CD14-positive monocyte (primary cell): ENCODE results near the gene RLF. TPM values are rescaled to one million over a fixed set of nuclear protein-coding genes. Genes with fewer than 3 reads are reported as not detected.

Source experiments
- DNase-seq, 3 donors: peaks; one replicate each; pipeline ENCODE4 v3.0.0-alpha.2; 2011 to 2022
- H2AFZ ChIP-seq: 2 replicates; pipeline ENCODE4 v1.6.0; 2012; ENCODE audit warnings: mild to moderate bottlenecking, low read depth, low read length, inconsistent platforms; ENCODE audit not compliant: insufficient read depth, poor library complexity, severe bottlenecking
- H3K27ac ChIP-seq, 2 donors: 1 replicate in 1 of 2; 2 replicates in 1 of 2; pipeline ENCODE4 v1.5.1; 2012 to 2013; ENCODE audit warnings: low read length in 2 of 2, control low read depth in 1 of 2, inconsistent platforms in 1 of 2, low read depth in 1 of 2, mild to moderate bottlenecking in 1 of 2
- H3K27me3 ChIP-seq, 2 donors: one replicate each; pipeline versions ENCODE4 v1.6.0 to v1.6.1; 2011 to 2013; ENCODE audit warnings: low read length in 2 of 2; ENCODE audit not compliant: control insufficient read depth in 2 of 2, insufficient read depth in 2 of 2
- H3K36me3 ChIP-seq, 2 donors: replicated peaks in 1 of 2; 1 replicate in 1 of 2; 2 replicates in 1 of 2; pipeline versions ENCODE4 v1.5.1 to v1.6.1; 2012 to 2013; ENCODE audit warnings: low read length in 2 of 2, control low read depth in 1 of 2, inconsistent platforms in 1 of 2, mild to moderate bottlenecking in 1 of 2; ENCODE audit not compliant: insufficient read depth in 2 of 2, control insufficient read depth in 1 of 2
- H3K4me1 ChIP-seq, 2 donors: 1 replicate in 1 of 2; 2 replicates in 1 of 2; pipeline versions ENCODE4 v1.5.1 to v1.6.1; 2012 to 2013; ENCODE audit warnings: low read length in 2 of 2, control low read depth in 1 of 2, inconsistent platforms in 1 of 2, mild to moderate bottlenecking in 1 of 2, moderate library complexity in 1 of 2; ENCODE audit not compliant: insufficient read depth in 2 of 2, control insufficient read depth in 1 of 2
- H3K4me2 ChIP-seq: replicated peaks from 2 replicates; pipeline ENCODE3; 2012; ENCODE audit warnings: low read length, moderate library complexity, mild to moderate bottlenecking; ENCODE audit not compliant: poor library complexity, severe bottlenecking; ENCODE audit errors: extremely low read depth
- H3K4me3 ChIP-seq, 3 experiments: fragments of 200-600 bp in 1 of 3; sonication (generic) in 1 of 3; replicated peaks in 1 of 3; 1 replicate in 2 of 3; 2 replicates in 1 of 3; pipeline ENCODE4 v1.5.1; 2011 to 2013; ENCODE audit warnings: low read length in 3 of 3, mild to moderate bottlenecking in 3 of 3, control low read depth in 2 of 3, low read depth in 2 of 3, inconsistent platforms in 1 of 3, moderate library complexity in 1 of 3
- H3K79me2 ChIP-seq: 2 replicates; pipeline ENCODE4 v1.6.0; 2012; ENCODE audit warnings: mild to moderate bottlenecking, control low read depth, inconsistent platforms, low read length, moderate library complexity; ENCODE audit not compliant: insufficient read depth
- H3K9ac ChIP-seq: 2 replicates; pipeline ENCODE4 v1.6.0; 2017; ENCODE audit warnings: low read length, mild to moderate bottlenecking; ENCODE audit not compliant: insufficient read depth, poor library complexity, severe bottlenecking
- H3K9me3 ChIP-seq, 2 donors: replicated peaks in 1 of 2; 1 replicate in 1 of 2; 2 replicates in 1 of 2; pipeline versions ENCODE4 v1.5.1 to v1.6.1; 2012 to 2013; ENCODE audit warnings: low read length in 2 of 2, control low read depth in 1 of 2; ENCODE audit not compliant: control insufficient read depth in 1 of 2, insufficient read depth in 1 of 2
- H4K20me1 ChIP-seq: 2 replicates; pipeline ENCODE4 v1.6.0; 2012; ENCODE audit warnings: mild to moderate bottlenecking, low read length, control low read depth, moderate library complexity; ENCODE audit not compliant: insufficient read depth
- H3K27ac Mint-ChIP-seq, 7 donors: one replicate each; pipeline ENCODE4 v1.8.0; 2020; ENCODE audit warnings: mild to moderate bottlenecking in 7 of 7, mixed read lengths in 7 of 7, moderate library complexity in 6 of 7, inconsistent platforms in 2 of 7
- H3K27me3 Mint-ChIP-seq, 3 donors: one replicate each; pipeline ENCODE4 v1.8.0; 2021 to 2022; ENCODE audit warnings: low read depth in 3 of 3, mild to moderate bottlenecking in 3 of 3, mixed read lengths in 3 of 3, moderate library complexity in 3 of 3, inconsistent platforms in 1 of 3
- H3K36me3 Mint-ChIP-seq, 2 donors: one replicate each; pipeline ENCODE4 v1.8.0; 2020; ENCODE audit warnings: mixed read lengths in 2 of 2, inconsistent platforms in 1 of 2, mild to moderate bottlenecking in 1 of 2
- H3K4me1 Mint-ChIP-seq: one replicate; pipeline ENCODE4 v1.8.0; 2020; ENCODE audit warnings: mild to moderate bottlenecking, mixed read lengths
- H3K4me3 Mint-ChIP-seq, 2 donors: one replicate each; pipeline ENCODE4 v1.8.0; 2020; ENCODE audit warnings: mild to moderate bottlenecking in 2 of 2, mixed read lengths in 2 of 2, moderate library complexity in 1 of 2
- H3K9me3 Mint-ChIP-seq, 7 donors: one replicate each; pipeline ENCODE4 v1.8.0; 2020 to 2022; ENCODE audit warnings: mixed read lengths in 7 of 7, mild to moderate bottlenecking in 6 of 7, moderate library complexity in 6 of 7, inconsistent platforms in 2 of 7
- WGBS: methylation state at CpG from one replicate; pipeline ENCODE4 v1.1.5; 2013; ENCODE audit warnings: missing lambda C conversion rate; ENCODE audit not compliant: insufficient coverage; 5-methylcytosine and 5-hydroxymethylcytosine counted together
- intact Hi-C, 2 donors: fragments of 100-400 bp; cut with micrococcal nuclease; formaldehyde crosslinking; loops; one replicate each; pipeline versions ENCODE4 v1.15.0 to v1.15.1; 2023
- polyA plus RNA-seq, 3 donors: library from polyadenylated mRNA; depleted of rRNA in 1 of 3; unstranded in 2 of 3; stranded (reverse) in 1 of 3; fragments of 300-500 nt in 2 of 3; fragments of >200 nt in 1 of 3; fragmentation: Illumina TruSeq in 2 of 3; gene quantifications; 1 replicate in 2 of 3; 2 replicates in 1 of 3; pipeline ENCODE4 v1.2.3, GENCODE V29; 2012 to 2021
- TF ChIP-seq, protein P1 (sequence below): fragments of 200-600 bp; IDR thresholded peaks from one replicate; pipeline ENCODE4 v1.8.0; 2022; ENCODE audit warnings: antibody characterized with exemption, mild to moderate bottlenecking

The RLF gene
- polyA plus RNA-seq, 3 donors, result 3.0 to 9.2 (median 6.2) TPM

DNA sequence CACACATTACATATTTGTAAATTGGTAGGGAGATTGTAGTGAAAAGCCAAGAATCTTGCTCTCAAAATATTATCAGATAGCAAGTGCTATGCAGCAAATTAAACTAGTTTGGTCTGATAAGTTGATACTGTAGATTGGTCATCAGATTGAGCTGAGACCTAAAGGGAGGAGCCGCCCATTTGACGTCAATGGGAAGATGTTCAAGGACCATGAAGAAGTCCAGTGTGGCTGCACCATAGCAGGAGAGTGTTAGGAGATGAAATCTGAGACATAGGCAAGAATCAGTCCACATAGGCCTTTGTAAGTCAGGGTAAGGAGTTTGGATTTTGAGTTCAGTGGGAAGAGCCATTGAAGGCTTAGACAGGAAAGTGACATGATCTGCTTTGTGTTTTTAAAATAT is 113.1 kb downstream of the RLF start:
- Mint-ChIP-seq H3K4me3 (no peak overlapping the region), H3K9me3 (no peaks in the 10 kb centered on the region), H3K4me1 (peaks cover 2% of the 10 kb centered on the region), H3K36me3 (peaks cover 63 to 68% of the 10 kb centered on the region in 2 donors), H3K27me3 (peaks cover 0 to 2% (median 0%) of the 10 kb centered on the region in 3 donors), H3K27ac (peak overlapping the region in 1 of 7 donors; percentile 62)
- no peak for DNase-seq
- H3K4me2 ChIP-seq, result no peak overlapping the region
- TF ChIP-seq, protein P1, sequence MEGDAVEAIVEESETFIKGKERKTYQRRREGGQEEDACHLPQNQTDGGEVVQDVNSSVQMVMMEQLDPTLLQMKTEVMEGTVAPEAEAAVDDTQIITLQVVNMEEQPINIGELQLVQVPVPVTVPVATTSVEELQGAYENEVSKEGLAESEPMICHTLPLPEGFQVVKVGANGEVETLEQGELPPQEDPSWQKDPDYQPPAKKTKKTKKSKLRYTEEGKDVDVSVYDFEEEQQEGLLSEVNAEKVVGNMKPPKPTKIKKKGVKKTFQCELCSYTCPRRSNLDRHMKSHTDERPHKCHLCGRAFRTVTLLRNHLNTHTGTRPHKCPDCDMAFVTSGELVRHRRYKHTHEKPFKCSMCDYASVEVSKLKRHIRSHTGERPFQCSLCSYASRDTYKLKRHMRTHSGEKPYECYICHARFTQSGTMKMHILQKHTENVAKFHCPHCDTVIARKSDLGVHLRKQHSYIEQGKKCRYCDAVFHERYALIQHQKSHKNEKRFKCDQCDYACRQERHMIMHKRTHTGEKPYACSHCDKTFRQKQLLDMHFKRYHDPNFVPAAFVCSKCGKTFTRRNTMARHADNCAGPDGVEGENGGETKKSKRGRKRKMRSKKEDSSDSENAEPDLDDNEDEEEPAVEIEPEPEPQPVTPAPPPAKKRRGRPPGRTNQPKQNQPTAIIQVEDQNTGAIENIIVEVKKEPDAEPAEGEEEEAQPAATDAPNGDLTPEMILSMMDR, result no peak
- H3K79me2 ChIP-seq, result no peaks in the 10 kb centered on the region
- H3K27me3 ChIP-seq, result no peaks in the 10 kb centered on the region
- no peak overlapping the region for H2AFZ ChIP-seq
- H3K36me3 ChIP-seq, result peaks cover 61 to 78% of the 10 kb centered on the region in 2 donors
- 96% methylated on average over 2 of the region's 2 CpGs for WGBS
- H3K9ac ChIP-seq, result no peak overlapping the region
- no peaks in the 10 kb centered on the region for H4K20me1 ChIP-seq
- H3K4me1 ChIP-seq, result no peaks in the 10 kb centered on the region
- no peak overlapping the region for H3K27ac ChIP-seq
- no peaks in the 10 kb centered on the region for H3K9me3 ChIP-seq
- no peak overlapping the region for H3K4me3 ChIP-seq
- intact Hi-C loops, result no loop called here

DNA sequence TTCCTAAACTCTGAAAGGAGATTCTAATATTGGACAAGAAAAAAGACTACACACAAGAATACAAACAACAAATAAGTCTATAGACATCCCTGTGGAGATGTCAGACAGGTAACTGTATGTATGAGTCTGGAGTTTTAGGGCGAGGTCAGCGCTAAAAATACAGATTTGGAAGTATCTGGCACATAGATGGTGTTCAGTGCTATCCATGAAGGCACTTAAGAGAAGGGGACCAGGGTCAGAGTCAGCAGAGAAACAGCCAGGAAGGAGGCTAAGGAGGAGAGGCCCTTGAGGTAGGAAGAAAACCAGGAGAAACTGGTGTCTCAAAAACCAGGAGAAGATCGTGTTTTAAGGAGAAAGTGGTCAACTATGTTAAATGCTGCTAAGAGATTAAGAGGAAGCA is 114.9 kb downstream of the RLF start:
- no peaks in the 10 kb centered on the region for H3K9me3 ChIP-seq
- no peak for DNase-seq
- H3K27ac ChIP-seq, result peak overlapping the region in 1 of 2 donors; percentile 36
- peaks cover 54 to 77% of the 10 kb centered on the region in 2 donors for H3K36me3 ChIP-seq
- WGBS, result 97% methylated on average over 2 of the region's 3 CpGs
- TF ChIP-seq, protein P1, result no peak
- no peak overlapping the region for H2AFZ ChIP-seq
- H3K79me2 ChIP-seq, result no peaks in the 10 kb centered on the region
- no peak overlapping the region for H3K9ac ChIP-seq
- no peaks in the 10 kb centered on the region for H3K9me3 Mint-ChIP-seq
- H3K4me1 Mint-ChIP-seq, result peaks cover 2% of the 10 kb centered on the region
- H3K36me3 Mint-ChIP-seq, result peaks cover 62 to 64% of the 10 kb centered on the region in 2 donors
- H3K4me3 ChIP-seq, result no peak overlapping the region
- H3K27ac Mint-ChIP-seq, result peak overlapping the region in 5 of 7 donors; percentile 9 to 70 (median 37)
- H3K27me3 ChIP-seq, result no peaks in the 10 kb centered on the region
- intact Hi-C loops, result no loop called here
- H3K4me1 ChIP-seq, result no peaks in the 10 kb centered on the region
- peaks cover 0 to 2% (median 0%) of the 10 kb centered on the region in 3 donors for H3K27me3 Mint-ChIP-seq
- H3K4me2 ChIP-seq, result no peak overlapping the region
- H3K4me3 Mint-ChIP-seq, result no peak overlapping the region
- no peaks in the 10 kb centered on the region for H4K20me1 ChIP-seq
